Measurements from ENCODE around the gene NR3C2.

Gene NR3C2

DNA sequence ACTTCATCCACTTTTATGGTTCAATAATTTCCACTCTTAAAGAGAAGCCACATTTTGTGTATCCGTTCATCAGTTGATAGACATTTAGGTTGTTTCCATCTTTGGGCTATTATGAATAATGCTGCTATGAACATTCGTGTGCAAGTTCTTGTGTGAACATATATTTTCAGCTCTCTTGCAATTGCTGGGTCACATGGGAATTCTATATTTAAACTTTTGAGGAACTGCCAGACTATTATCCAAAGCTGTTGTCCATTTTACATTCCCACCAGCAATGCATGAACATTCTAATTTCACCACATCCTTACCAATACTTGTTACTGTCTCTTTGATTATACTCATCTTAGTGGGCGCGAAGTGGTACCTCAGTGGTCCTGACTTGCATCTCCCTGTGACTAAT lies 61.9 kb downstream of the NR3C2 start:
- DNase-seq (ENCODE audit: low read depth), result no peak
- H3K4me3 ChIP-seq (ENCODE audit: low read depth, low read length), result no peak overlapping the region

DNA sequence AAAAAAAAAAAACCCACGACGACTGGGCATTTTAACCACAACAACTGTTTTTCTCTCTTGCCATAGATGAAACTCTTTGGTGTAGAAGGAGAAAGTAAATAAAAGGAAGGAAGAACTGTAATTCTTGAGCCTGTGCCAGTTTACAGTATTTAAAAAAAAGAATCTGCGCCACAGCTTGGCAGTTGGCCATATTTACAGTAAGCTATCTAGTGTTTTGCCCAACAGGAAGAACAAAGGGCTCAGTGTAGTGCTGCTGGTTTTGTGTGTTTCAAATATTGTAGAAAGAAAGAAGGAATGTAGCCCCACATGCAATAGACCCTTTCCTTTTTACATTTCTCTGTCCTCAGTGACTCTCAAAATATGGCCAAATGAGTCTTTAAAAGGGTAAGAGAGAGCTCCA lies 66.1 kb downstream of the NR3C2 start:
- DNase-seq (ENCODE audit: low read depth), result peak; percentile 18
- no peak overlapping the region for H3K4me3 ChIP-seq (ENCODE audit: low read depth, low read length)

DNA sequence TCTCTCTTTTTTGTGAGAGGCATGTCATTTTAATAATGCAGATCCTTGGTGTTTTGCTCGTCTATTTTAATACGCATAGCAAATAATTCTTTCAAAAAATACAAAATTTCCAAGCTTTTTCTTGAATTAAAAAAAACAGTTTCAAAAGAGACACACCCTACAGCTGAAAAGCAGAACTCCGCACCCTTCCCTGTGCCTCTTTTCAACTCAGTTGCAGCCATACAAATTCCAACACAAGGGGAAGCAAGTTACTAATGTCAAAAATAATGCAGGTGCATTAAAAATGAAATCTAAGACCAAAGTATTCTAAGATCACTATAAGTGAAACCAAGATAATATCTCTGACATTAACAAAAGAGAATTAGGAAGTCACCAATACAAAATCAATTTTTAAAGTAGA lies 66.6 kb downstream of the NR3C2 start:
- H3K4me3 ChIP-seq (ENCODE audit: low read depth, low read length), result no peak overlapping the region
- DNase-seq (ENCODE audit: low read depth), result no peak

DNA sequence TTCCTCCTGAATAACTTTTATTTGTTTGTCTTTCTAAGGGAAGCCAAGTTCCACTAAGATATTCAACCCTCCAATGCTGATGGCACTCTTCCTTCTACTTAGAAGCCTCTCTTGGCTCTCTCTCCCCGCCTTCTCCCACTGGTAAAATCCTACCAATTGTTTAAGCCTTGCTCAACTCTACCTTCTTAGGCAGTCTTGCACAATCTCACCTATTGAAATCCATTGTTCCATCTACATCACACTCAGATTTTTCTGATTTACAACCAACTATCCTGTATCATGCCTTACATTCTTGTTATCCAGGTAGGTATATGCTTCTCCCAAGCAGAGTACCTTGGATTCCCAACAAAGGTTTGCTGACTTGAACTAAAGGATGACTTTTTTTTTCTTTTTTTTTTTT lies 69.1 kb downstream of the NR3C2 start:
- no peak overlapping the region for H3K4me3 ChIP-seq (ENCODE audit: low read depth, low read length)
- no peak for DNase-seq (ENCODE audit: low read depth)

DNA sequence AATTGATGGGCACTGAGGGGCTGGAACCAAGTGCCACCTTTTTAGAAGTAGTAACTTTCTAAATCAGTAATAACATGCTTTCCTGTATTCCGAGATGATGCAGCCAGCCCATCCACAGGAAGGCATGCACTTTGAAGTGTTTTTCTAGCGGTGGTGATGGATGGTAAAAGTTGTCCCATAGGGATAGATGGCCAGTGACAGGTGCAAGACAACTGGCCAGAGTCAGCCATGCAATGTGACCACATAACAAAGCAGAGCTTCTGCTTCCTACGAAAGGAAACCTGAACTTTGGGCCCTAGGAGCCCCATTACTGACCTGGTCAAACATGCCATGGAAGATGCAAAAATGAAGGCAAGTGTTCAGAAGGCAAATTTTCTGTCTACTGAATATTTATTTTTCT lies 72.3 kb downstream of the NR3C2 start:
- H3K4me3 ChIP-seq (ENCODE audit: low read depth, low read length), result no peak overlapping the region
- peak; percentile 11 for DNase-seq (ENCODE audit: low read depth)

DNA sequence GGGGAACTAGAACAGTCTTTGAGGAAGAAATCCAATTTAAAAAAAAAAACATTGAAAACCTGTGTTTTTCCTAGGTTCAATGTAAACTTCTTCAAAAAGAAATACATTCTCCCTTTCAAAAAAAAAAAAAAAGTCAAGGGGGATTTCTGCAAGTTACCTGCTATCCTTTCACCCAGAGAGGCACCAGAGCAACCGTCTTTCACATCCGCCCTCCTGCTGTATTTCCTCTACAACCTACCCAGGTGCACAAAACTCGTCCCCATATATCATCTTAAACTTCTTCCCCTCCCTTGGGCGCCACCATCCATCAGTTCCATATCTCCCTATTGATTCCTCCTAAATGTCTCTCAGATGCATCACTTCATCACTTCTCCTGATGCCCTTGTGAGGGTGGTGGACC lies 74.5 kb downstream of the NR3C2 start:
- no peak overlapping the region for H3K4me3 ChIP-seq (ENCODE audit: low read depth, low read length)
- no peak for DNase-seq (ENCODE audit: low read depth)

DNA sequence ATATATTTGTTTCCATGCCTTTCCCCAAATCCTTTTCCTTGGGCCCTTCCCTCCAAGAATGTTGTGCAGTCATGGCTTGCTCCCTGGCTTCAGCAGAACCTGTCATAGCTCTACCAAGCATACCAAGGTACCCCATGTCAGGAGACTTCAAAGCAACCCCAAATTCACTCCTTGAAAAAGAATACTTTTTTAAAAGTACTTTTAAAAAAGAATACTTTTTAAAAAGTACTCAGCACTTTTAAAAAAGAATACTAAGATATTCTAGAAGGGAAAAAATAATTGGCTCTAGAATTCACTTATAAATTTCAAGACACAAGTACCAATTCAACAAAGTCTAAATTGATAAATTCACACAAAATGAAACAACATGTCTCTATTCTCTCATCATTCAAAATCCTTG lies 76.0 kb downstream of the NR3C2 start:
- no peak overlapping the region for H3K4me3 ChIP-seq (ENCODE audit: low read depth, low read length)
- DNase-seq (ENCODE audit: low read depth), result no peak

DNA sequence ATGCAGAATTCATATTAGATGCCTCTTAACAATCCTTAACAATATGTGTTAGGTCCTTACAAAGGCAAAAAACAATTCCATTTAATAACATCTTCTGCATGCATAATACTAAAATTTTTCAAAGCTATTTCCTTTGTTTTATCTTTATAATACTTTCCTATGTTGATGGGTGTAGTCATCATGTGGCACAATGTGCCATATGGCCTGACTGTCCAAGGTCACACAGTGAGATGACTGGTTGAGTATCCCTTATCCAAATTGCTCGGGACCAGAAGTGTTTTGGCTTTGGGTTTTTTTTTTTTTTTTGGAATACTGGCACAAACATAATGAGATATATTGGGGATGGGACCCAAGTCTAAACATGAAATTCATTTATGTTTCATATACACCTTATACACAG lies 77.7 kb downstream of the NR3C2 start:
- DNase-seq (ENCODE audit: low read depth), result no peak
- H3K4me3 ChIP-seq (ENCODE audit: low read depth, low read length), result no peak overlapping the region

DNA sequence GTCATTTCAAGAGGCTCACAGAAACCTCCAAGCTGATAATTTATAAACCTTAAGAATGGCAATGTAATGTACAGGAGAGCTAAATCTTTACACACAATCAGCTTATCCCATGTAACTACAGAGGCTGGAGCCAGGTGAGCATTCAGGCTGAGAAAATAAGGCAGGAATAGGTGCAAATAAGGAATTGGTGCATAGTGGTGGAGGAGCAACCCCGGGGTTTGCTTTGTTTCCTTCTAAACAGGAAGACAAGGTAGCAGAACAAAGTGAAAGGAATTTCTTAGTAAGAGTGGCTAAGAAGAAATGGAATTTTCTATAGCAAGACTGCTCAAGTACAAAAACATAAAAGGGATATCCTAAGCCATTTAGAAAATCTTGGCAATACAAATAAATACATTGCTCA lies 82.4 kb downstream of the NR3C2 start:
- no peak overlapping the region for H3K4me3 ChIP-seq (ENCODE audit: low read depth, low read length)
- DNase-seq (ENCODE audit: low read depth), result no peak

DNA sequence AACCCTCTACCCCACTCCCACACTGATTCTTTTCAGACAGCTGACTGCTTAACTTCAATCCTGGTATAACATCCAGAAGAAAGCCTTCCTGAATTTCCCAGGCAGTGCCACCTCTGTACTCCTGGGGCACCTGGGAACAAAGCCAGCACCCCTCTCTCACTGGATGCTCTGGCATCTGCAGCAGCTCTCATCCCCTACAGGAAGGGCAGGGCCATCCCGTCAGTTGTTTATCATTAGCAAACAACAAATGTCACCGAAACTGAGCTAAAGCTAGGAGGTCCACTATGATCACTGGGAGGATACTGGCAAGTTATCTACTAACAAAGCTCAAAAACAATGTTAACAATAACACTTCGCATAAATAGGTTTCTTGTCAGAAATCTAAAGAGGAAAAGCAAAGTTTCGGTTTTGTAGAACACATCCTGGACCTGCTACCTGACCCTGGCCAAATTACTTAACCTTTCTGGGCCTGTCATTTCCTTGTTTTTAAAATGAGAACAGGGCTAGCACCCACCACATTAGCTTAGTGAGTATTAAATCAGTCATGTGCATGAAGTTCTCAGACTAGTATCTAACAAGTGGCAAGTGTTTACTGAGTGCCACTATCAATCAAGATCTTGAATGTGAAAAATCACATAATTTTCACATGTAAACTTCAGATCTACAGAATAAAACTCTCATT lies 86.6 kb downstream of the NR3C2 start:
- DNase-seq (ENCODE audit: low read depth), result no peak

DNA sequence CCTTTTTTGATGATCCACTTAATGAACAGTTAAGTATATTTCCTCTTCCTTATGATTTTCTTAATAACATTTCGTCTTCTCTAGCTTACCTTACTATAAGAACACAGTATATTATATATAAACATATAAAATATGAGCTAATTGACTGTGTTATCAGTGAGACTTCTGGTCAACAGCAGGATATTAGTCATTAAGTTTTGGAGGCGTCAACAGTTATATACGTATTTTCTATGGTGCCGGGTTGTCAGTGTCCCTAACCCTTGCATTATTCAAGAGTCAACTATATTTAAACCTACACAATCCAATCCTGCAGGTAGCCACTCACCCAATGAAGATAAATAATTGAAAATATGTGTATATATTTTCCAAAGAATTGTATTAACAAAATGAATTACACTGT lies 88.0 kb downstream of the NR3C2 start:
- H3K4me3 ChIP-seq (ENCODE audit: low read depth, low read length), result no peak overlapping the region
- no peak for DNase-seq (ENCODE audit: low read depth)

More for the DNA sequence above, 86.6 kb downstream of the NR3C2 start:
- H3K4me3 ChIP-seq (ENCODE audit: low read depth, low read length), result no peak overlapping the region

DNA sequence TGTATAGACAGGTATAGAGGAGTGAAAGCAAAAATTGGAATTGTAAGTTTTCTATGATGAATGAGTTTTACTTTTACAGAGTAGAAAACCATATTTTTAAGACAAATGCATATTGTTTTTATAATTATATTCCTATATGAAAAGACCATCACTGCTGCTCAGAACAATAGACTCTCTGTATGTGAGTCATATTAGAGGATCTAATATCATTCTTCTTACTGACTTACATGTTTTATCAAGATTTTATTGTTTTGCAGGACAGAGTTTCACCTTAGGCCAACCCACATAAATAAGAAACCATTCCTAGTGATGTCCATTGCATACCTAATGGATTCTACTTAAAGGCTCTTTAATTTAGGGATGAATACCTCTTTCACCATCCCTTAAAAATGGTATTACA lies 88.6 kb downstream of the NR3C2 start:
- H3K4me3 ChIP-seq (ENCODE audit: low read depth, low read length), result no peak overlapping the region
- no peak for DNase-seq (ENCODE audit: low read depth)

DNA sequence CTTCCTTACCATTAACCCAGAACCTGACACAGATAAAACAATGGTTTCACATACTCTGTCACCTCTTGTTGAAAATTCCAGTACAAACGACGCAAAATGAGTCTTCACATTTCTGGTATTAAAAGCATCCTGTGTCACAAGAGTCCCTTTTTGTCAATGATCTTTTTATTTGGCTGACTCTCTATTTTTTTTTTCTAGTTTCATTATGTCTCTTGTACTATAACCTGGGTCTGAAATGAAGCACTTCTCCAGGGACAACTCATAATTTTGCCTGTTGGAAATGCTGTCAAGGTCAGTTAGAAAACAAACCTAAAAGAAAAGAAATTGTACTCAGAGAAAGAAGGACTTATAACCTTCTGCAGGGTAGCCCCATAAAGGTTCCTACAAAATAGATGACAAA lies 93.1 kb downstream of the NR3C2 start:
- no peak overlapping the region for H3K4me3 ChIP-seq (ENCODE audit: low read depth, low read length)
- DNase-seq (ENCODE audit: low read depth), result no peak

DNA sequence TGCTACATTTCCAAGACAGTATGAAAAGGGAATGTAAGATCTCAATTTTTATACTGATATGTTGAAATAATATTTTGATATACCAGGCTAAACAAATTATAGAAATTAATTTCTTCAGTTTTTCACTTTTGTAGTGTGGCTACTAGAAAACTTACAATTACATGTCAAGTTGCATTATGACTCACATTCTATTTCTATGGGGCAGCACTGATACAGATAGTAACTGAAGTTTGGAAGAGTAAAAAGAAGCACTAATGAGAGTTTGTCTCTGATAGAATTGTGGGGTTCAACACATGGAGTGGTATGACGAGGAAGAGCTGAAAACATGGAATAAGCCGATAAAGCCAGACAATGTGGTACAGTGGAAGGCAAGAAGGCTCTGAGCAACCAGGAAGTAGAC lies 95.6 kb downstream of the NR3C2 start:
- no peak overlapping the region for H3K4me3 ChIP-seq (ENCODE audit: low read depth, low read length)
- DNase-seq (ENCODE audit: low read depth), result no peak

DNA sequence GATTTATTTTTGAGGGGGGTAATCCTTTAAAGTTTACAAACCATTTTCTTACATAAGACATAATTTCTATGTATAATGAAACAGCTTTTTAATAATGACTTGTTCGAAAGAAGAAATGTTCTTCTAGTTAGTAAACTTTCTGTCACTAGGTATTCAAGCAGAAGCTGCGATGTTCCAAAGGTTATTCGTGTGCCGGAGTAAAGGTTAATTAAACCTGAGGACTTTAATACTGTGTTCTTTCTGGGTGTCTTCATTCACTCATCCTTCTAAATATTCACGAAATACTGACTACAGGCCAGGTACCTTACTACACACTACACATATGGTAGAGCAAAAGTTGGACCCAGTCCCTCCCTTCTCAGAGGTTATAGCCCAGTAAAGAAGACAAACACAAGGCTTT lies 96.7 kb downstream of the NR3C2 start:
- DNase-seq (ENCODE audit: low read depth), result no peak
- H3K4me3 ChIP-seq (ENCODE audit: low read depth, low read length), result no peak overlapping the region

DNA sequence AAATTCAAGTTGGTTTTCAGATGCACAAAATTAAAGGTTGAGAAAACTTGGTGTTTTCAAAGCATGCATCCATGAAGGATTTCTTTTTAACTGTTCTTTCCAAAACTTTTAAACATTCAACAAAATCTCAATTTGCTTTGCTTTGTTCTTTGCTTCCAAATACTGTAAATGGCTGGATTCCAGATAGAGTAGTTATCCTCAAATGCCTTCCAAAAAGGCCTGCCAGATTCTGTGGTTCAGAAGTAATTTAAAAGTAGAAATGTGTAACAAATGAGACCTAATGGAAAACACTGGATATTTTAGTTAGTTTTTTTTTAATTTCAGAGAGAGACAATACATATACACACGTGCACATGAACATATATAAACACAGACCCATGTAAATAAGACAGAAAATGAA lies 97.3 kb downstream of the NR3C2 start:
- no peak overlapping the region for H3K4me3 ChIP-seq (ENCODE audit: low read depth, low read length)
- DNase-seq (ENCODE audit: low read depth), result no peak

DNA sequence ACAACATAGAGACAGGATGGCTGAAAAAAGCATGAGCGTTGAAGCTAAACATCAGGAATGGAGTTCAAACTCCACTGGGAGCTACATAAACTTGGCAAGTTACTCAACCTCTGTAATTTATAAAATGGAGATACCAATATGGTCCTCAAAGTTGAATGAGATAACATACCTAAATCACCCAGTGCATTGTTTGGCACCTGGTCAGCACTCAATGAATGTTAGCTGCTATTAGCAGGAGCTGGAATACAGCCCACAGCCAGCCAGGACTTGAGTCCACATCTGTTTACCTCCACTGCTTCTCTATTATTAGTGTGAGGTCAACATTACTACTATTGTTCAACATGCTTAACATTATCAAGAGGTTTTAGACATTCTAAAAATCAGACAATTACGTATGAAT lies 97.9 kb downstream of the NR3C2 start:
- H3K4me3 ChIP-seq (ENCODE audit: low read depth, low read length), result no peak overlapping the region
- DNase-seq (ENCODE audit: low read depth), result no peak

DNA sequence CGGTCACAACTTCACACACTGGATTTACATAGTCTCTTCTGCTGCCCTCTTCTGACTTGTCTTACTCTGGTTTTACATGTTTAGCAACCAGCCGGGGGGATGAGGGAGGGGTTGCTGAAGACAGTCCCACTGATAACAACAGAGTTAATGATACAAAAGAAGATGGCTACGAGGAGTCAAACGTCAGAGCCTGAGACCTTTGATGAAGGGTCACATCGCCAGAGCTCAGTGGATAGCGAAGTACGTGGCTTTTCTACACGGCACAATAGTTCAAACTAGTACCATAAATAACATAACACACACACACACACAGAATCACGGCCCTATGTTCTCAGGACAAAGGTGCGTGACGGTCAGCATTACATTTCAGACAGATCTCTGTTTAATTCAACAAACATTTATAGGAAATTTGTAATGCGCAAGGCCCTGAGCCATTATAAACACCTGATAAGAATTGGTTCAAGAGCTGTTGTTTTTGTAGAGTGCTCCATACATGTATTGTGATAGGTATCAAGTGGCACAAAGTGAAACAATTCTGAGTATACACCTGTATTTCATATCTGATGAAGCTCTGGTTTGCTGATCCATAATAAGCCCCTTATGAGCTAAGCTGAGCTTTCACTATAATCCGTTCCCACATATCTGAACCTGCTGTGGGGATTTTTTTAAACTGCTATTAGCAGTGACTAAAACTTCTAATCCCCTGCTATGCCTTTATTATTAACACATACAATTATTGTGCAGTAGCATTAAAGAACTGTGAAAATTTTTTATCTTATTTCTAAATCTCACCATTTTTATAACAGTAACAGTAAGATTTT lies 100.0 kb downstream of the NR3C2 start:
- DNase-seq (ENCODE audit: low read depth), result no peak
- H3K4me3 ChIP-seq (ENCODE audit: low read depth, low read length), result no peak overlapping the region

DNA sequence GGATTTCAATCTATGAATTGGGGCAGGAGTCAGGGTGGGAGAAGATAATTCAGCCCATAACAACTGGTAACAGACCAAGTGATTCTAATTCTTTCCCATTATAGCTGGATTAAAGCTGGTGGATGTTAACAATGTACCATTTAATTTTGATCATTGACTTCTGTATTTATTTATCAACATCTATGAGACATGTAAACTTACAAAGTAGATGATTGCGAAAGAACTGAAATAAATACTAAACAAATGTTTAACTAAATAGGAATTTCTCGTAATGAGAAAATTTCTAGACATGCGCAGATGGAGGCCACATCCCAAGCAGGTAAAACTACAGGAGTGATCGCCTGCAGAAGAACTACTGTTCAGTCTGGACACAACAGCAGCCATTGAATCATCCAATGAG lies 107.1 kb downstream of the NR3C2 start:
- H3K4me3 ChIP-seq (ENCODE audit: low read depth, low read length), result no peak overlapping the region
- DNase-seq (ENCODE audit: low read depth), result no peak

DNA sequence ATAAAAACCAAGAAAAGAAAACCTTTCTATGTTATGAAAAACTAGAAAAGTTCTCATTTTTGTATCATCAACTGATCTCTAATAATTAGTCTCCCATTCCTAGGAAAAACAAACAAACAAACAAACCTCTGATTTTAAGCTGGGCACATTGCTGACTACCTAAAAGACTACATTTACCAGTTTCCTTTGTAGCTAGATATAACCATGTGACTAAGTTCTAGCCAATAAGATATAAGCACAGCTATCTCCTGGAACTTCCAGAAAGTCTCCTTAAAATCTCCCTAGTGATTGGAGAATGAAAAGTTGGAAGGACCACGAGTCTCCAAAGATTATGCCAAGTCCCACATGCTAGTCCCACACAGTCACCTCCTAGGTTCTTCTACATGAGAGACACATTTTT lies 108.9 kb downstream of the NR3C2 start:
- H3K4me3 ChIP-seq (ENCODE audit: low read depth, low read length), result no peak overlapping the region
- DNase-seq (ENCODE audit: low read depth), result no peak

DNA sequence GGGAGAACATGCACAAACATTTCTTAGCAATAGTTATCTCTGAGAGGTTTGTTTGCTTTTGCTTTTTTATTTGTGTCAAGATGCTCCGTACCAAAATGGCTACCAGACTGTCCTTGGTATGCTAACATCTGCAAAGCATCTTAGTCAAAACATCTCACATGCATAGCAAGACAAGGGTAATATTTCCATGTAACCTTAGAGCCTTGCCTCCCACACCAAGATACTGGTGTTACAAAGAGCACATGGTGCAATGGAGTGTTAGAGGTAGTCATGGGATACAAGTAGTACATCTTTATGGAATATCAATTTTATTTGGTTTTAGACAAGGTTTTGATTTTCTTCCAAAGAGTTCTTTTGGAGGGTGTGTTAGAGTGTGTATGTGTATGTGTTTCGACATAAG lies 109.7 kb downstream of the NR3C2 start:
- H3K4me3 ChIP-seq (ENCODE audit: low read depth, low read length), result no peak overlapping the region
- DNase-seq (ENCODE audit: low read depth), result no peak
